Right atrium auricular region (tissue), 2 donors: ENCODE data around the gene RBM26. TPM values are rescaled to one million over a fixed set of nuclear protein-coding genes. Genes with fewer than 3 reads are reported as not detected.

ENCODE experiments used
- DNase-seq: peaks from one replicate; pipeline ENCODE4 v3.0.0-alpha.2; 2019; ENCODE audit warnings: low spot score
- H3K27ac ChIP-seq, 2 donors: fragments of 200-600 bp; sonication (generic); 1 replicate in 1 of 2; 2 replicates in 1 of 2; pipeline ENCODE4 v1.5.1; 2016 to 2019
- H3K27me3 ChIP-seq, 2 donors: fragments of 200-600 bp; sonication (generic); one replicate each; pipeline versions ENCODE4 v1.5.1 to v1.6.0; 2017 to 2019
- H3K36me3 ChIP-seq: fragments of 200-600 bp; sonication (generic); one replicate; pipeline ENCODE4 v1.5.1; 2016
- H3K4me1 ChIP-seq, 2 donors: fragments of 200-600 bp; sonication (generic); one replicate each; pipeline versions ENCODE4 v1.5.1 to v1.6.0; 2017 to 2019
- H3K4me3 ChIP-seq, 2 donors: fragments of 200-600 bp; sonication (generic); 1 replicate in 1 of 2; 2 replicates in 1 of 2; pipeline ENCODE4 v1.5.1; 2017 to 2019; ENCODE audit warnings: mild to moderate bottlenecking in 1 of 2, moderate library complexity in 1 of 2
- H3K9me3 ChIP-seq, 2 donors: fragments of 200-600 bp; sonication (generic); one replicate each; pipeline ENCODE4 v1.5.1; 2019
- CTCF ChIP-seq, 2 donors: fragments of 200-600 bp; sonication (generic); IDR thresholded peaks; one replicate each; pipeline ENCODE4 v1.5.1; 2019; ENCODE audit warnings: antibody characterized with exemption in 2 of 2
- total RNA-seq, 2 donors: library from RNA; depleted of rRNA; stranded (reverse); fragments of >200 nt; gene quantifications; one replicate each; pipeline ENCODE4 v1.1.0, GENCODE V29; 2016

RBM26 gene
- total RNA-seq, 2 donors from 2014 or later = 19.0 to 19.1 TPM

- no peak for DNase-seq
- Histone ChIP-seq H3K27ac (no peak overlapping the region), H3K36me3 (no peaks in the 10 kb centered on the region), H3K9me3 (no peaks in the 10 kb centered on the region), H3K4me3 (no peak overlapping the region), H3K4me1 (no peaks in the 10 kb centered on the region), H3K27me3 (no peaks in the 10 kb centered on the region)
- TF ChIP-seq CTCF (IDR thresholded peaks at IDR 0.05) = no peak
Observed at GRCh38 chr13:79309690-79310089, 96.4 kb downstream of the RBM26 start.

- TF ChIP-seq CTCF (IDR thresholded peaks at IDR 0.05) = no peak
- Histone ChIP-seq H3K4me1 (no peaks in the 10 kb centered on the region), H3K27ac (no peak overlapping the region), H3K36me3 (no peaks in the 10 kb centered on the region), H3K4me3 (no peak overlapping the region), H3K27me3 (no peaks in the 10 kb centered on the region), H3K9me3 (no peaks in the 10 kb centered on the region)
- no peak for DNase-seq
Observed at GRCh38 chr13:79307866-79308298, 98.2 kb downstream of the RBM26 start.

DNA sequence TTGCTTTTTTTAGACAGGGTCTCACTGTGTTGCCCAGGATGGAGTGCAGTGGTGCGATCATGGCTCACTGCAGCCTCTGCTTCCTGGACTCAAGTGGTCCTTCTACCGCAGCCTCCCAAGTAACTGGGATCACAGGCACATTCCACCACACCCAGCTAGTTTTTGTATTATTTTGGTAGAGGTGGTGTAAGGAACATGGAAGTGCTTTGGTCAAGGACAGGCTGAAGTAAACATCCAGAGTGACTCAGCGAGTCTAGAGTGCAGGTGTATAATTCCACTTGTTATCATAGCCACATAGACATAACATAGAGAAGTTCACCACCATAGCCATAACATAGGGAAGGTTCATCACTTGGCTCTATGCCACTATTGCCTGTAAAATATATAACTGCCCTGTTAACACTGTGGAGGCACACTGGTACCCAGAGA lies 98.6 kb downstream of the RBM26 start:
- Histone ChIP-seq H3K9me3 (no peaks in the 10 kb centered on the region), H3K27me3 (no peaks in the 10 kb centered on the region), H3K36me3 (no peaks in the 10 kb centered on the region), H3K4me3 (no peak overlapping the region), H3K27ac (no peak overlapping the region), H3K4me1 (no peaks in the 10 kb centered on the region)
- DNase-seq = no peak
- TF ChIP-seq CTCF (IDR thresholded peaks at IDR 0.05) = no peak

DNA sequence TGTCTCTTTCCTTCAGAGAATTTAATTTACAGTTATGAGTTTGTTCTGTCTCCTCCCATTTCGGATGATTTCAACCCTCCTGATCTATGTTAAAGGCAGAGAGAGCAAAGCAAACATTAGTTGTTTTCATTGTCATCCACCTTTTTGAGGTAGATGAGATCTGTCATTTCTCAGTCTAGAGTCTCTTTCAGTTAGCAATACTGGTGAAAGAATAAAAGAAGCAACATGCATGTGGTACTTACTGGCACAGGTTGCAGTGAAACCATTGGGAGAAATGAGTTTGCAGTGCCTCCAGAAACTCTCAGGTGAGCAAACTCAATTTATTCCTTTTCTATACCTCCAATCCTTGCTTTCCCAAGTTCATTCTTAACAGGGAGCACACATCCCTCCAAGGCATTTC lies 99.4 kb downstream of the RBM26 start:
- Histone ChIP-seq H3K27me3 (no peaks in the 10 kb centered on the region), H3K27ac (no peak overlapping the region), H3K9me3 (no peaks in the 10 kb centered on the region), H3K4me1 (no peaks in the 10 kb centered on the region), H3K4me3 (no peak overlapping the region), H3K36me3 (no peaks in the 10 kb centered on the region)
- no peak for DNase-seq
- no peak for TF ChIP-seq CTCF (IDR thresholded peaks at IDR 0.05)

DNA sequence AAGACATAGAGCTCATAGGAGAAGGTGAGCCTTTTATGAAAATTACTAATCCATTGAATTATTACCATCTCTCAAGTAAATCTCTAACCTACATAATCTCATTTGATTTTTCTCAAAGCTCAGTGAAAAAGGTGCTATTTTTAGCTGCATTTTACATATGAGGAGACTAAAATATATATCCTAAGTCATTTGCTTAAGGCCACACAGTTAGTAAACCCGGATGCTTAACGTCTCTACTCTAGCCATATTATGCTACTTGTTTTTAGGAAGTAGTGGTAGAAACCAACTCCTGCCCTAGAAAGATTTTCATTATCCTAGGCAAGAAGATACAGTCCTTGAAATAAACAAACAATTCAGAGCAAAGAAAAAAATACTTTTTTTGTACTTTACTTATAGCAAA lies 108.9 kb downstream of the RBM26 start:
- H3K9me3 ChIP-seq = peaks cover 0 to 7% of the 10 kb centered on the region in 2 donors
- H3K4me3 ChIP-seq = no peak overlapping the region
- no peak for DNase-seq
- TF ChIP-seq CTCF (IDR thresholded peaks at IDR 0.05) = no peak
- H3K27me3 ChIP-seq = no peaks in the 10 kb centered on the region
- no peak overlapping the region for H3K27ac ChIP-seq
- no peaks in the 10 kb centered on the region for H3K36me3 ChIP-seq
- H3K4me1 ChIP-seq = no peaks in the 10 kb centered on the region

- no peaks in the 10 kb centered on the region for H3K27me3 ChIP-seq
- peaks cover 0 to 7% of the 10 kb centered on the region in 2 donors for H3K9me3 ChIP-seq
- no peak overlapping the region for H3K4me3 ChIP-seq
- DNase-seq = no peak
- no peak overlapping the region for H3K27ac ChIP-seq
- H3K36me3 ChIP-seq = no peaks in the 10 kb centered on the region
- TF ChIP-seq CTCF (IDR thresholded peaks at IDR 0.05) = no peak
- no peaks in the 10 kb centered on the region for H3K4me1 ChIP-seq
Observed at GRCh38 chr13:79295906-79296706, 109.9 kb downstream of the RBM26 start.
